Jurkat, Clone E6-1 (cell line): ENCODE results near the gene FLCN.
"Not testable (repeated sequence)": the region's sequence is repeated elsewhere in the genome, so short reads cannot be mapped to it uniquely, and the experiment has no call there.

ENCODE experiments used
- DNase-seq: peaks from one replicate; pipeline ENCODE4 v3.0.0-alpha.2; 2011; ENCODE audit warnings: low read depth, low spot score
- H3K4me3 ChIP-seq: 2 replicates; pipeline ENCODE4 v1.5.1; 2011; ENCODE audit warnings: mild to moderate bottlenecking, low read length, control low read depth, moderate library complexity

Gene FLCN

DNA sequence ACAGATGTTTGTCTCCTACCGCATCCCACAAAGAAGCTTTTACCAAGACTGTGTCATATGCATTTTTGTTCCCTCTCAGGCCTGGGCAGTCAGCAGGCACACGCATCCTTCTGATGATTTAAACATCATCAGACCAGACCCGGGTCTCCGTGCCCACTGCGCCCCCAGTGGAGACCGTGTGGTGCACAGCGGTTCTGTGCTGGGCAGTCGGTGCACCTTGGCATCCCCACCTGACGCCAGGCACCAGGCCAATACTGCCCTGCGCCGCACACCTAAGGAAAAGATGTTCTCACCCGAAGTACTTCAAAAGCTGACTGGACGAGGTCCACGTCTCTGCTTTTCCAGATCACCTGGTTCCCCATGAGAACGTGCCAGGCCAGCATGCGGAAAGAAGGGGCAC lies 20.2 kb downstream of the FLCN start:
- no peak for DNase-seq
- no peak overlapping the region for H3K4me3 ChIP-seq

DNA sequence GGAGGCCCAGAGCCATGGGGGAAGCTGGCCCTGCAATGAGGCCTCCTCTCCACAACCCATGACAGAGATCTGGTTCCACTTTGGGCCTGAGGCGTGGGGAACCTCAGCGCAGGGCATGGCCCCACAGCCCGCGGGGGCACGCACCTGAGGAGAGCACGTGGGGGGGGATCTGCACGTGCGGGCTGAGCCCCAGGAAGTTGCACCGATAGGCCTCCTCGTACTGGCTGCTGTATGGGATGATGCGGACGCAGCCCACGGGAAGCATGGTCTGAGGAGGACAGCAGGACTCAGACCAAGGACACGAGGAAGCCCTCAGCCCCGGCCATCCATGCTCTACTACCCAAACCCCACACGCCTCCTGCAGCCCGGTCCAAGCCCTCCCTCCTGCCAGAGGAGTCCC lies 20.7 kb downstream of the FLCN start:
- no peak for DNase-seq
- H3K4me3 ChIP-seq, result no peak overlapping the region

DNA sequence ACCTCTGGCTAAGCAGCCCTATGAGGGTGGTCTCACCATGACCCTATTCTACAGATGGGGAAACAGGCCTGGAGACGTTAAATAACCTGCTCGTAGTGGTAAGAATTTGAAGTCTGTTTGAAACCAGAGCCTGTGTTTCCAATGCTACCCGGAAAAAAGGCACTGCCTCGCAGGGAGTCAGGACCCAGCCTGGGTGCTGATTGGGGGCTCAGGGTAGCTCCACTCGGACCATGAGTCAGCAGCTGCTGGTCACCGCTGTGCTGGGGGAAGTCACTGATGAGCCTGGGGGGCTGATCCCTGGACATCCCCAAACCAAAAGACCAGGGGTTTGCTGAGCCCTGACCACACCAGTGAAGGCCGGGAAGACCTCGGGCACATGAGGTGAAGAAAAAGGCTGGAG lies 21.4 kb downstream of the FLCN start:
- DNase-seq, result no peak
- H3K4me3 ChIP-seq, result no peak overlapping the region

DNA sequence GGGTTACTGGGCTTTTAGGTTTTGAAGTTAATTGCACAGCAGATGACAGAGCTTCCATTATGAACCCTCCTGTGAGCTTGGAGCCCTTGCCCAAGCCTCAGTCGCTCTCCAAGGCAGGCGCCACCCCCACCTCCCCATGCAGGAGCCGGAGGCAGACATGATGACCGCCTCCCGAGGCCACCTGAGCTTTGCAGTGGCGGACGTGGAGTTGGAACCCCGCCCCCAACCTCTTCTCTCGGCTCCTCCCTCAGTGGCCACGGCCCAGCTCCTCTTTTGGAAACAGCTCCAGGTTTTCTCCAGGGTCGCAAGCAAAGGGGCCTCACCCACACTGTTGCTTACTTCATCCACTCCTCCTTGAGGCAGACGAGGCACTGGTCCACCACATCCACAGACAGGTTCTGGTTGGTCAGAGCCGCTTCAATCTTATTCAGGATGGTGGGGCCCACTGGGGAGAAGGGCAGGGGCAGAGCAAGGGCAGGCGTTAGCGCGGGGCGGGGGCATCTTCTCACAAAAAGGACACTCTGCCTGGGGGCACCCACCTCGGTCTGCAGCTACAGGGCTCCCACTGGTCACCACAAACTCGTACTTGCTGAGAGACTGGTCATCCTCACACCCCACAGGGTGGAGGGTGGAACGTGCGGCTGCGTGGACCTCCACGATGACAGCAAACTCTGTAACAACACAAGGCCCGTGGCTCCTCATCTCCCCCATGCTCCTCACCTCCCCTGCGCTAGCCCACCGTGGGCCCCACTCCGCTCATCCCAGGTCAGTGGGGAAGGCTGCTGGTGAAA lies 22.1 kb downstream of the FLCN start:
- DNase-seq, result no peak
- no peak overlapping the region for H3K4me3 ChIP-seq

DNA sequence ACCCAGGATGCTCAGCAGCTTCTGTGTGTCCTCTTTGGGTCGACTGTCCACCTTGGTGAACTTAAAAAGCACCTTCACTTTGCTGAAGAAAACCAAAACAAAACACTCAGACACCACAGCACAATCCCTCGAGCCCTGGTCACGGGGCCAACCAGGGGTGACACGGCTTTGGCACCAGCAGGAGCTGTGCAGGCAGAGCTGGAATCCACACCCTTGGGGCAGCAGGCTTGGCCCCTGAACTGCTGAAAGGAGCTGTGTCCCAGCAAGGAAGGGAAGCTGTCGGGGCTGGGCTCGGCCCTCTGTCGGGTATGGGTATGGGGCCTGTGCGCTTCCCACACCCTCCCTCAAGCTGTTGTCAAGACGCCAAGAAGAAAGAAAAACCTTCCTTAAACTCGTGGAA lies 23.2 kb downstream of the FLCN start:
- no peak overlapping the region for H3K4me3 ChIP-seq
- no peak for DNase-seq

DNA sequence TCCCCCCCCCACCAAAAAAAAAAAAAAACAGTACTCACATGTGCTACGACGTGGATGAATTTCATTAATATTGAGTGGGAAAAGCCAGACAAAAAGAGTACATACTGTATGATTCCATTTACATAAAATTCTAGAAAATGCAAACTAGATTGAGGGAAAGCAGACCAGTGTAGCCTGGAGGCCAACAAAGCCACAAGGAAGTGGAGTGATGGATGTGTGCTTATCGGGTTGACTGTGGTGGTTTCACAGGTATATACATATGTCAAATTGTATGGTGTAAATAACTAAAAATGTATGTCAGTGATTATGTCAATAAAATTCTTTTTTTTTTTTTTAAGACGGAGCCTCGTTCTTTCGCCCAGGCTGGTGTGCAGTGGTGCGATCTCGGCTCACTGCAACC lies 29.0 kb downstream of the FLCN start:
- no peak for DNase-seq
- H3K4me3 ChIP-seq, result no peak overlapping the region

DNA sequence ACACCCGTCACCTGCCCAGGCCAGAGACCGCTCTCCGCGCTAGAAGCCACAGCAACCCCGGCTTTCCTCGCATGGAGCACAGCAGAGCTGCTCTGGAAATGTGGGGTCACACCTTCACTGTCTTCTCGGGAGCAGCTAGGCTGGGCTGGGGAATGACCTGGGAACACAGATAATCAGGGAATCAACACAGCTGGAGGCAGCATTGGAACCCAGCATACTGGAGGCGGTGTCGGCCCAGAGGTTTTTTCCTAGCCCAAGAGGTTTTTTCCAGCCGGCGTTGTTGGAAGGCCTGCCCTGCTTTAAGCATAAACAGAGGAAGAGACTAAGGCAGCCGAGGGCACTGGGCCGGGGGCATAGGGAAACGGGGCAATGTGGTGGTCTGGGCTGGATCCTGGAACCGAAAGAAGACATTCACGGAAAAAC lies 30.0 kb downstream of the FLCN start:
- DNase-seq, result no peak
- no peak overlapping the region for H3K4me3 ChIP-seq

DNA sequence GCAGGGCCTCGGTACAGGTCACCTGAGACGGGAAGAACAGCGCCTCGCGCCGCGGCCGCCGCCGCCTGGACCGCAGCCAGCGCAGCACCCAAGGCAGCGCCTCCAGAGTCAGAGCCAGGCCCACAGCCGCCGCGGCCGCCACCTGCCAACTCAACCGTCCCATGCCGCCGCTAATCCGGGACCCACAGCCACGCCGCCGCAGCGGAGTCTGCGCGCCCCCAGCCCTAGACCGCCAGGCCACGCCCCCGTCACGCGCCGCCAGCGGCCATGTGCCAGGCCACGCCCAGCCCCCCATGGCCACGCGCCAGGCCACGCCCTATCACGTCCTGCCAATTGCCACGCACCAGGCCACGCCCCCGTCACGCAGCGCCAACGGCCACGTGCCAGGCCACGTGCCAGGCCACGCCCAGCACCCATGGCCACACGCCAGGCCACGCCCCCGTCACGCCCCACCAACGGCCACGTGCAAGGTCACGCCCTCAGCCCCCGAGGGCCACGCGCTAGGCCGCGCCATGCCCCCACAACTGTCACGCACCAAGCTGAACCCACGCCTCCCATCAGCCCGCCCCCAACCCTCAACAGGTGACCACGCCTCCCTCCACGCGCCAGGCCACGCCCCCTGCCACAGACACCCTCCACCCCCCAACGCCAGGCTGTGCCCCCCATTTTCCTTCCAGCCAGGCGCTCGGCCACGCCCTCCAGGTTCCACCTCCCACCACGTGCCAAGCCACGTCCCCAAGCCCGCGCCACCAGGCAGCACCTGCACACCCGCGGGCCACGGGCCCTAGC lies 30.6 kb downstream of the FLCN start, which contains the start of gene PLD6:
Gene PLD6, minus strand, starts transcription at position 210 of the 789 bp plus-strand sequence. Its CDS starts 47 bp downstream, at position 163.
- peak within 1 kb of the TSS; percentile 52 for H3K4me3 ChIP-seq
- peak; percentile 64 for DNase-seq

DNA sequence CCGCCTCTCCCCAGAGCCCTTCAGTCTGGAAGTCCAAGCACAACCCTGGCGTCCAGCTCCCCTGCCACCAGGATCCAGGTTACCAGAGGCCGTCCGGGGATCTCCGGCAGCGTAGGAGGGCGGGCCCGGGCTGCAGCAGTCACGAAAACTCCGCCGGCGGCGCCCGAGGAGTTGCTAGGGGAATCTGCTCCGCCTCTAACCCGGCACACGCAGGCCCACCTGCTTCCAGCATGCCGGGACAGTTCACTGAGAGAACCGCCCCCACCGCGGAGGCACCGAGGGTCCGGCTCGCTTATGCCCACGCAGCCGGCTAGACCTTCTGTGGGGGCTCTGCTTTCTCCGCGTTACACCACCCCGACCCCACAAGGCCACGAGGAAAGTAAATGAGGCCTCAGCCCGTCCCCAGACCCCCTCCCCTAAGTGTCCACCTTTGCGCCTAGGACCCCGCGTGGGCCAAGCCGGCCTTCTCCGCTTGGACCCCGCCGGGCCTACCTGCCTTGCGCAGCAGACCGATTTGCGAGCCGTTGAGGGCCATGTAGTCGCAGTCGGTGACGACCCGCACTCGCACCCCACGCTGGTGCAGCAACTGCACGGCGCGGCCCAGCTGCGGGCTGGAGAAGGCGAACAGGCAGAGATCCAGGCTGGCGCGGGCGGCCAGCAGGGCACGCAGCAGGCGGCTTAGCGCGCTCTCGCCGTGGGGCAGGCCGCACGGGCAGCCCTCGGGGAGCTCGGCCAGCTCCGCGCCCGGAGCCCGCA lies 31.4 kb downstream of the FLCN start:
- peak overlapping the region; percentile 52 for H3K4me3 ChIP-seq
- DNase-seq, result no peak

DNA sequence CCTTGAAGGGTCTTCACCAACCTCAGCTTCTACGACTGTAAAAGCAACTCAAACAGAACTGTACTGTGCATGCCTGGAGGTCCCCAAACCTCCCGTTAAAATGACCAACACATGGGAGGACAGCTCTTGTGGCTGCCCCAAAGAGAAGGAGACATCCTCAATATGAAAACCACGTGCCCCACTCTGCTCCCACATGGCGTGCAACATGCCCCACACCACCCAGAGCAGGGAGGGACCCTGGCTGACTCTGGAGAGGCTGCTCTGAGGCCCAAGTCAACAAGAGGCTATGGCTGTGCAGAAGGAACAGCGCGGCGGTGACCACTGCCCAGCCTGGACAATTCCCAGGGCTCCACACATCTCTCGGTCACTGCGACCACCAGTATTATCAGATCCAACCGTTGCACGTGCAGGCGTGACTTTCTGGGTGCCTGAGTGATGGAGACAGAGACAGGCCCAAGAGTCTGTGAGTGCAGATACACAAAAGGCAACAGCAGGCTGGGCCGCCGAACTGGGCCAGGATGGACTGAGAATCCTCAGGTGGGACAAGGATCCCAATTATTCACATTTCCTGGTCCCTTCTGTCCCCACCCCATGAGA lies 32.2 kb downstream of the FLCN start:
- peak overlapping the region; percentile 52; the same call in 1 of the 2 replicates for H3K4me3 ChIP-seq
- DNase-seq, result no peak

DNA sequence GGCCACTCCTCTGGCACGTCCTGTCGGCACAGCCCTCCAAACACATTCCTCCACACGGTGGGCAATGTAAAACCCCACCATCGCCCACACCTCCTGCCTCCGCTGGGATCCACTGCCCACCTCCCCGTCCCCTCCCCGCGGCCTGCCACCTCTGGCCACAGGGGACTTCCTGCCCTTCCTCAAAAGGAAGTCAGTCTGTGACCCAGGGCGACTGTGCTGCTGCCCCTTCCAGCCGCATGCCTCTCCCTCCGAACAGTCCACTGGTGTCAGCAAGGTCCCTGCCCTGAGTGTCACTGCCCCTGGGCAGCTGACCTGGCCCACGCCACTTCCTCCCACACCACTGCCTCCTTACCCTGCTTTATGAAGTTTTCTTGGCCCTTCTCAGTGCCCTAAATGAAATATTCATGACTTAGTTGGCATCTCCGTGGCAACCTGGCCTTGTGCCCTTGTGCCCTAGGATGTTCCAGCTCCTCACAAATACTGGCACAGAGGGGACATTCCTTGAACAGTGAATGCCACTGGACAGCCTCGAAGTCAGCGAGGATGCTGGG lies 32.9 kb downstream of the FLCN start:
- no peak for DNase-seq
- H3K4me3 ChIP-seq, result no peak overlapping the region

DNA sequence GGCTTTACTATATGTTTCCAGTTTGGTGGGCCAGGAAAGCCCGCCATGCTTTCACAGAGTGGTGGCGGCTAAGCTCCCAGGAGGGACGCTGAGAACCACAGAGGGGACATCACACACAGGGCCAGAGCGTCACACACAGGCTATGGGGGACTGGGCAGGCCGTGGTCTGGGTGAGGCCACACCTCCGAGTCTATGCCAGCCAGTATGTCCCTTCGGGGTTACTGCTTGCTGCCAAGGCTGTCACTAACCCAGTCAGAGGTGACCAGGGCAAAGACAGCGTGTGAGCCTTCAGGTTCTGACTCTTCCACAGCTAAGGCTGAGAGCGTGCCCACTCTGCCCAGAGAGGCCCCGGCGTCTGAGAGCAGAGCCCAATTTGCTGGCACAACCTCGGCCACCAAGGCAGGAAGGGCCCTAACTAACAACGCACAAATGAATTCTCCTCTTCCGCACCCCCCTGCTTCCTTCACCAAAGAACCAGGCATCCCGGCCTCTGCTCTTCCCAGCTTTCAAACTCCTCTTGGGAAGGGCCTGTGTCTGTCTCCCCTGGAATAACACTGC lies 33.7 kb downstream of the FLCN start:
- no peak for DNase-seq
- H3K4me3 ChIP-seq, result no peak overlapping the region

DNA sequence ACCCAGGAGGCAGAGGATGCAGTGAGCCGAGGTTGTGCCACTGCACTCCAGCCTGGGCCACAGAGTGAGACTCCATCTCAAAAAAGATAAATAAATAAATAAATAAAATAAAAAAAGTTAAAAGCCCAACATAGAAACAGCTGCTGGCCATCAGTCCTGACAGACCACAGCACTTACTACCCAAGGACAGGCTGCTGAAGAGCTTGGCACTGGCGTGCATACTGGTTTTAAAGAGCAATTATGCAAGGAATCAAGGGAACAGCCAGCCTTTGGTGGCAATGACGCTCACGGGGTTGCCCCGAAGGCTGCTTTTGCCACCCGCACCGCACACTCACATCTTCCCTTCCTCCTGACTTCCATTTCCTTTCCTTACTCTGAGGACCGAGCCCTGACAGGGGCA lies 35.1 kb downstream of the FLCN start:
- no peak for DNase-seq
- H3K4me3 ChIP-seq, result no peak overlapping the region

DNA sequence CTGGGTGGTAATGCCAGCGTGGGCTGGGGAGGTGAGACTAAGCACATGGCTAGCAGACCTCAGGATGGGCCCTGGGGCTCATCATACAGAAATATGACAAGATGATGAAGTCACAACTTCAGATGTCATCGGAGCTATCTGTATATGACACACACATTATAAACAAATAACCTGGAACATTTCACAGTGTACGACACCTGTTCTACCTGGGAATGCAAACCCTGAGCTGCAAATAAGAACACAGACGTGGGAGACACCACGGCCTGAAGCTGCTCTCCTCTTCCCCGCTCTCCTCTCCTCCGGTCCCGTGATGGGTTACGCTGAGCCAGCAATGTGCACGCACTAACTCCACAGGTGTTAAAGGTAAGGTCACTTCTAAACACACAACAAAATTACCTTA lies 35.7 kb downstream of the FLCN start:
- H3K4me3 ChIP-seq, result no peak overlapping the region

DNA sequence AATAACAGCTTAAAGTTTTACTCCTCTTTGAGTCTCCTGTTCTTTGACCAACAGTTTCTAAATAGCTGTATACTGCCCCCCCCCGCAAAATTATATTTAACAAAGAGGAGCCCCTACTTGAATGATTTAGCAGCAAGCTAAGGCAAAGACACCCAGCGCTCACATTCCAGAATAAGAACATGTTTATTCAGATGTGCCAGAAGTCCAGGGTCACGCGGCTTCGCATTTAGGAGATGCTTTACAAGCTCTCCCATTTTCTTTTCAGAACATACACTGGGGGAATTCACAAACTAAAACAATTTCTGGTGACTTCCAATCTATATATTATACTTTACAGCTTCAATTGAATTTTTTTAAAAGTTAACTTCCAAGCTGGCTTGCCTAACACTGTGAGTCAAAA lies 36.1 kb downstream of the FLCN start:
- no peak for DNase-seq
- H3K4me3 ChIP-seq, result no peak overlapping the region

More for the DNA sequence above, 35.7 kb downstream of the FLCN start:
- DNase-seq, result no peak

DNA sequence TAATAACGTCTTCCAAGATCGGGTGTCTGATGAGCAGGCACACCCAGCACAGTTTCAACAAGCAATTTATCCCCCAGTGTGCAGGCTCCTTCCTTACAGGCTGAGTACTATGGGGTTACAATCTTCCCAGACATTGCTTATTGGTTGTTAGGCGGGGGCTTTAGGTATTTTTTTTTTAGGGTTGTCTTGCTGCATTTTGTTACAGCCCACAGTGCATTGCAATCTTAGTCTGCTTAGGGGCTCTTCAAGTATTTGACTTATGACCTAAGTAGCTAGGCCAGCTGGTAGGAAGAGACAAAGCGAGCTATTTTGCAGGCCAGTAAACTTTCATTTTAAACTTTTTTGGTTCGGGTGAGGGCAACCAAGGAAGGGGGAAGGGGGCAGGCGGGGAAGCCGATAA lies 36.7 kb downstream of the FLCN start:
- no peak for DNase-seq
- H3K4me3 ChIP-seq, result no peak overlapping the region

DNA sequence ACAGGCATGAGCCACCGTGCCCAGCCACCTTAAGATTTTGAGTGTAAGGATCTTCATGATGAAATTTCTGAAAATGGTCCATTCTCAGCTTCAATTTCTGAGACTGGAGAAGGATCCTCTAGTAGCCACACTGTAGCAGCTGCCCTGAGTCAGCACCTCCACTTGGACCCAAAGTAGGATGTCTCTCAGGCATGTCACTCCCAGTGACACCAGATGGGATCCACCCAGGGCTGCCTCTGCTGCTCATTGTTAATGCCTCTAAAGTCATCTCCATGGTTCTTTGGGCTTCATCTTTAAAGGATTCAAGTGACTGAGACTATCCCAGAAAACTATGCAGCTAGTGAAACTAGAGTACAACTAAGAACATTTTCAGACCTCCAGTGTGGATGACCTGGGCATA lies 38.7 kb downstream of the FLCN start:
- no peak overlapping the region for H3K4me3 ChIP-seq
- no peak for DNase-seq

DNA sequence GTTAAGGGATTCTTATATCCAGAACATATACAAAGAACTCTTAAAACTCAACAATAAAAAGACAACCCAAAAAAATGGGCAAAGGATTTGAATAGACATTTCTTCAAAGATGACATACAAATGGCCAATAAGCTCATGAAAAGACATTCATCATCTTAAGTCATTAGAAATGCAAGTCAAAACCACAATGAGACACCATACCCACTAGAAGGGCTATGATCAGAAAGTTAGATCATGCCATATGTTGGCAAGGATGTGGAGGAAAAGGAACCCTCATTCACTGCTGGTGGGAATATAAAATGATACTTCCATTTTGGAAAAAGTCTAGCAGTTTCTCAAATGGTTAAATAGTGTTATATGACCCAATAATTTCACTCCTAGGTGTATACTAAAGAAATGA lies 40.2 kb downstream of the FLCN start:
- DNase-seq, result no peak
- H3K4me3 ChIP-seq, result no peak overlapping the region

DNA sequence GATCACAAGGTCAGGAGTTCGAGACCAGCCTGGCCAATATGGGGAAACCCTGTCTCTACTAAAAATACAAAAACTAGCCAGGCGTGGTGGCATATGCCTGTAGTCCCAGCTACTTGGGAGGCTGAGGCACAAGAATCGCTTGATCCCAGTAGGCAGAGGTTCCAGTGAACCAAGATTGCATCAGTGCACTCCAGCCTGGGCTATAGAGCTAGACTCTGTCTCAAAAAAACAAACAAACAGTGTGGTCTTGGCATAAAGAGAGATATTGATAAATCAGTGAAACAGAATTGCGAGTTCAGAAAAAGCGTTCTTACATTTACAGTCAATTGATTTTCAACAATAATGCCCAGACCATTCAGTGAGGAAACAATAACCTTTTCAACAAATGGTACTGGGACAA lies 41.5 kb downstream of the FLCN start:
- not testable (repeated sequence) for DNase-seq

More for the DNA sequence above, 41.5 kb downstream of the FLCN start:
- not testable (repeated sequence) for H3K4me3 ChIP-seq
